HepG2 (cell line): ENCODE measurements around the gene HIF3A.
"Not testable (repeated sequence)": the region's sequence is repeated elsewhere in the genome, so short reads cannot be mapped to it uniquely, and the experiment has no call there.

ENCODE experiments used
- ATF6 ChIP-seq: sonication (generic); formaldehyde crosslinking; conservative IDR thresholded peaks from 2 replicates; pipeline ENCODE4 v1.4.0; 2020; ENCODE audit warnings: missing genetic modification reagents
- CHCHD3 ChIP-seq: sonication (generic); formaldehyde crosslinking; IDR thresholded peaks from 2 replicates; pipeline ENCODE4 v1.8.0; 2022; ENCODE audit warnings: mild to moderate bottlenecking, missing genetic modification reagents, moderate library complexity
- CREBL2 ChIP-seq: sonication (generic); formaldehyde crosslinking; IDR thresholded peaks from 2 replicates; pipeline ENCODE4 v1.8.1; 2023; ENCODE audit warnings: missing genetic modification reagents, mild to moderate bottlenecking, borderline replicate concordance
- CTCF ChIP-seq: sonication (generic); formaldehyde crosslinking; IDR thresholded peaks from 2 replicates; pipeline ENCODE4 v1.5.0; 2020; ENCODE audit warnings: mild to moderate bottlenecking, missing genetic modification reagents, moderate library complexity
- EZH2 ChIP-seq: conservative IDR thresholded peaks from 2 replicates; pipeline ENCODE4 v1.6.1; 2012; ENCODE audit warnings: mild to moderate bottlenecking, low read depth, low read length, moderate library complexity
- FOXJ3 ChIP-seq: sonication (generic); formaldehyde crosslinking; IDR thresholded peaks from 2 replicates; pipeline ENCODE4 v1.4.0; 2020; ENCODE audit warnings: missing genetic modification reagents, mild to moderate bottlenecking, borderline replicate concordance
- GFI1 ChIP-seq: sonication (generic); formaldehyde crosslinking; IDR thresholded peaks from 2 replicates; pipeline ENCODE4 v1.5.0; 2020; ENCODE audit warnings: missing genetic modification reagents, mild to moderate bottlenecking, borderline replicate concordance
- RORA ChIP-seq: sonication (generic); formaldehyde crosslinking; IDR thresholded peaks from 2 replicates; pipeline ENCODE4 v1.5.0; 2020; ENCODE audit warnings: mild to moderate bottlenecking, missing genetic modification reagents, moderate library complexity
- ZNF33A ChIP-seq: sonication (generic); formaldehyde crosslinking; IDR thresholded peaks from 2 replicates; pipeline ENCODE4 v1.5.1; 2020; ENCODE audit warnings: missing genetic modification reagents, mild to moderate bottlenecking, moderate library complexity, borderline replicate concordance
- ZNF879 ChIP-seq: sonication (generic); formaldehyde crosslinking; IDR thresholded peaks from 2 replicates; pipeline ENCODE4 v1.8.1; 2023; ENCODE audit warnings: missing genetic modification reagents

- not testable (repeated sequence) for TF ChIP-seq ZNF33A (CRISPR knock-in tag); CTCF (CRISPR knock-in tag); FOXJ3 (CRISPR knock-in tag); GFI1 (CRISPR knock-in tag); CHCHD3; RORA; EZH2; ATF6; ZNF879 (CRISPR knock-in tag); CREBL2 (CRISPR knock-in tag)
Observed at GRCh38 chr19:46262684-46263296, 34.1 kb upstream of the HIF3A start.
